ENCODE measurements around the gene IFT74.

GRCh38 chr9:27019589-27019988 lies 63.4 kb downstream of the IFT74 start:
- no peak for TF ChIP-seq CTCF (IDR thresholded peaks at IDR 0.05)
- no peak for TF ChIP-seq POLR2A (IDR thresholded peaks at IDR 0.05)

All from vagina (tissue), 2 donors.